ENCODE measurements around the gene PNMA6A. TPM values are rescaled to one million over a fixed set of nuclear protein-coding genes. Genes with fewer than 3 reads are reported as not detected.
A peak's percentile ranks its signal among the peaks of the same experiment; 100 is the strongest.
"Not testable (repeated sequence)": the region's sequence is repeated elsewhere in the genome, so short reads cannot be mapped to it uniquely, and the experiment has no call there.

The PNMA6A gene
- total RNA-seq, 8 experiments from 2014 or later = 2.0 to 11.0 (median 8.3) TPM

- no peak for ATAC-seq (replicated peaks in 6 of 8)
- peaks cover 4 to 7% of the 10 kb centered on the region in 2 donors for H3K4me1 ChIP-seq (replicated peaks in 1 of 2)
- no peak overlapping the region for H3K27ac ChIP-seq
- 100% methylated on average over 1 of the region's 18 CpGs; no CpG with 5 or more reads in 9 of the 10 experiments for whole genome bisulfite sequencing, 10 experiments
- in situ Hi-C loops (cut with MboI; ENCODE audit: low pct_unique_long_range_greater_than_20kb in 2 of 9, low sequenced_read_pairs in 9 of 9, unreplicated experiment in 9 of 9) = no loop called here
- no peak overlapping the region for H3K4me3 ChIP-seq
Measured at GRCh38 chrX:153059191-153060094, 12.8 kb upstream of the PNMA6A start.

GRCh38 chrX:153060095-153060445, 12.2 kb upstream of the PNMA6A start:
- in situ Hi-C loops (cut with MboI; ENCODE audit: low pct_unique_long_range_greater_than_20kb in 2 of 9, low sequenced_read_pairs in 9 of 9, unreplicated experiment in 9 of 9) = no loop called here
- WGBS, 10 experiments = 51% methylated on average over 8 of the region's 8 CpGs; no CpG with 5 or more reads in 9 of the 10 experiments
- H3K4me1 ChIP-seq (replicated peaks in 1 of 2) = peaks cover 4 to 7% of the 10 kb centered on the region in 2 donors
- H3K27ac ChIP-seq = no peak overlapping the region
- no peak for ATAC-seq (replicated peaks in 6 of 8)
- no peak overlapping the region for H3K4me3 ChIP-seq

- in situ Hi-C loops (cut with MboI; ENCODE audit: low pct_unique_long_range_greater_than_20kb in 2 of 9, low sequenced_read_pairs in 9 of 9, unreplicated experiment in 9 of 9) = no loop called here
- ATAC-seq (replicated peaks in 6 of 8) = peak in 2 of 8 experiments; percentile 46 to 59
- peaks cover 4 to 7% of the 10 kb centered on the region in 2 donors for H3K4me1 ChIP-seq (replicated peaks in 1 of 2)
- 0 to 67% (median 4%) methylated on average over 1 to 3 of the region's 3 CpGs; no CpG with 5 or more reads in 5 of the 10 experiments for WGBS, 10 experiments
- H3K4me3 ChIP-seq = no peak overlapping the region
- no peak overlapping the region for H3K27ac ChIP-seq
Measured at GRCh38 chrX:153061732-153062131, 10.5 kb upstream of the PNMA6A start.

DNA sequence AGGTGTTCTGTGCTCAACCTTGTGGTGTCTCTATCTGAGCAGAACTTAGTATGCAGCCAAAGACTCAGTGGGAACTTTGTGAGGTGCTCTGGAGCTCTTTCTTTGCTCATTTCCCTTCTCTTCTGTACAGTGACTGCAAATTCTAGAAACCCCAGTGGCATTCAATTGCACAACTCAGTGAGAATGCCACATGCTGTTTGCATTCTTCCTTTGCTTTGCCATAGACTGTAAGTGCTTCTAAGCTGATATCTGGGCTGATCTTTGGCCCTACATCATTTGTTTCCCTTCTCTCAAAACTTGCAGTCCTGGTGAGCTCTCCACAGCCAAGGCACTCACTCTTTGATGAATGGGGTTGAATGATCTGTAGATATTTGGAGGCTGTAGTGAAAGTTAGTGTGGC, 8.9 kb upstream of the PNMA6A start:
- no peak overlapping the region for H3K4me3 ChIP-seq
- no peaks in the 10 kb centered on the region for H3K4me1 ChIP-seq (replicated peaks in 1 of 2)
- ATAC-seq (replicated peaks in 6 of 8) = no peak
- in situ Hi-C loops (cut with MboI; ENCODE audit: low pct_unique_long_range_greater_than_20kb in 2 of 9, low sequenced_read_pairs in 9 of 9, unreplicated experiment in 9 of 9) = no loop called here
- no peak overlapping the region for H3K27ac ChIP-seq

DNA sequence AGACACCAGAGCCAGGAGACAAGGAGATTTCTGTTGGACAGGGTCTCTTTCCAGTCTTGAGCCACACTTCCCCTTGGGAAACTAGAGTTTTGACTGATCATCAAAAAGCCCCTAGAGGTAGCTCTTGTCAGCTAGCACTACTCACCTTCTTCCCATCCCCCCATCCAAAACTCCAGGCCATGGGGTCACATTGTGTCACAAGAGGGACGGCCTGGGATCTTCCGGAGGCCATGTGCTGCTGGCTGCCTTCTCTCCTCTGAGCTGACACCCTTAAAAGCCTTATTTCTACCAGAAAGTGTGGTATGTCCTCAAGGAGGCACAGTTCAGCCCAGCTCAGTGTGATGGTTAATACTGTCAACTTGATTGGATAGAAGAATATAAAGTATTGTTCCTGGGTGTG, 8.2 kb upstream of the PNMA6A start:
- no peak overlapping the region for H3K4me3 ChIP-seq
- no peak overlapping the region for H3K27ac ChIP-seq
- no peak for ATAC-seq (replicated peaks in 6 of 8)
- in situ Hi-C loops (cut with MboI; ENCODE audit: low pct_unique_long_range_greater_than_20kb in 2 of 9, low sequenced_read_pairs in 9 of 9, unreplicated experiment in 9 of 9) = no loop called here
- no peaks in the 10 kb centered on the region for H3K4me1 ChIP-seq (replicated peaks in 1 of 2)
- 43% methylated on average over 1 of the region's 2 CpGs; no CpG with 5 or more reads in 9 of the 10 experiments for WGBS, 10 experiments

DNA sequence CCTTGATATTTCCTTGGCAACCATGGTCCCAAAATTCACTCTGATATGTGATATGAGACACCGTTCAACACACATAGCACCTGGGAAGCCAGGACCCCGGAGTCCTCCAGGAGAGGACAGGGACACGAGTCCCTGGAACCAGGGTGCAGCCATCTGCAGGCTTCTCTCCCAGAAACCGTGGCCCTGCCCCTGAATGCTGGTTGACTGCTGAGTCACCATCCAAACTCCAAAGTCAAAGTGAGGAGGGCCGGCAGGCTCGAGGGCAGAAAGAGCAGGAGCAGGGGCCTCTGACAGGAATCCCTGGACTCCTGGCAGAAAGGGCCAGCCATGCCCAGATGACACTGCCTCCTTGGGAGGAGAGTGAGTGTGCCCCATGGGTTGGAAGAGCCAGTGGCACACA, 6.9 kb upstream of the PNMA6A start:
- Histone ChIP-seq H3K27ac (no peak overlapping the region), H3K4me3 (no peak overlapping the region), H3K4me1 (replicated peaks in 1 of 2) (no peaks in the 10 kb centered on the region)
- WGBS, 10 experiments = no CpG with 5 or more reads among the region's 6 CpGs
- peak in 2 of 8 experiments; percentile 44 to 50 for ATAC-seq (replicated peaks in 6 of 8)
- in situ Hi-C loops (cut with MboI; ENCODE audit: low pct_unique_long_range_greater_than_20kb in 2 of 9, low sequenced_read_pairs in 9 of 9, unreplicated experiment in 9 of 9) = no loop called here

GRCh38 chrX:153066402-153066801, 5.9 kb upstream of the PNMA6A start:
- H3K4me3 ChIP-seq; H3K27ac ChIP-seq; ATAC-seq (replicated peaks in 6 of 8); in situ Hi-C loops (cut with MboI; ENCODE audit: low pct_unique_long_range_greater_than_20kb in 2 of 9, low sequenced_read_pairs in 9 of 9, unreplicated experiment in 9 of 9); H3K4me1 ChIP-seq (replicated peaks in 1 of 2): not testable (repeated sequence)
- no CpG with 5 or more reads among the region's 12 CpGs for WGBS, 10 experiments

DNA sequence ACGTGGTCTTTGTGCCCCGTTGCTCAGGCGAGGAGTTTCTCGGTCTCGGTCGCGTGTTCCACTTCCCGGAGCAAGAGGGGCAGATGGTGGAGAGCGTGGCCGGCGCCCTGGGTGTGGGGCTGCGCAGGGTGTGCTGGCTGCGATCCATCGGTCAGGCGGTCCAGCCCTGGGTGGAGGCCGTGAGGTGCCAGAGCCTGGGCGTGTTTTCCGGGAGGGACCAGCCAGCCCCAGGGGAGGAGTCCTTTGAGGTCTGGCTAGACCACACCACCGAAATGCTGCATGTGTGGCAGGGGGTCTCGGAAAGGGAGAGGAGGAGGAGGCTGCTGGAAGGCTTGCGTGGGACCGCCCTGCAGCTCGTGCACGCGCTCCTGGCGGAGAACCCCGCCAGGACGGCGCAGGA, 1.1 kb downstream of the PNMA6A start:
- H3K27ac ChIP-seq; in situ Hi-C loops (cut with MboI; ENCODE audit: low pct_unique_long_range_greater_than_20kb in 2 of 9, low sequenced_read_pairs in 9 of 9, unreplicated experiment in 9 of 9); H3K4me3 ChIP-seq; ATAC-seq (replicated peaks in 6 of 8); H3K4me1 ChIP-seq (replicated peaks in 1 of 2): not testable (repeated sequence)
- no CpG with 5 or more reads among the region's 29 CpGs for WGBS, 10 experiments

GRCh38 chrX:153074262-153074899, 2.1 kb downstream of the PNMA6A start:
- in situ Hi-C loops (cut with MboI; ENCODE audit: low pct_unique_long_range_greater_than_20kb in 2 of 9, low sequenced_read_pairs in 9 of 9, unreplicated experiment in 9 of 9) = no loop called here
- H3K27ac ChIP-seq = no peak overlapping the region
- WGBS, 10 experiments = 54 to 80% (median 80%) methylated on average over 1 to 3 of the region's 24 CpGs; no CpG with 5 or more reads in 7 of the 10 experiments

DNA sequence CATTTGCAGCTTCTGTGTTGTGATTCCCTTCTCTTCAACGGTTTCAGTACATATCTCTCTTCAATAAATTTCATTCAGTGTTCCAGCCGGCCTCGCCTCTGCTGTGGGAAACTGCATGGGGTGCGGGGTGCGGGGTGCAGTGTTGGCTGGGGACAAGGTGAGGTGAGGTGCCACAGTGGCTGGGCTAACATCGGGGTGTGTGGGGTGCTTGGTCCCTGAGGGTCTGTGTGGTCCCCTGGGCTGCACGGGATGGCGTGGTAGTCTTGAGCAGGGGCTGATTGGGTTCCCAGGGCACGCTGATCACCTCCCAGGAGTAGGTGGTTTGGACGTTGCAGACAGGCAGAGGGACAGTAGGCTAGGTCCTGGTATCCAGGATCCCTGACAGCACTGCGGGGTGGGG, 2.7 kb downstream of the PNMA6A start:
- in situ Hi-C loops (cut with MboI; ENCODE audit: low pct_unique_long_range_greater_than_20kb in 2 of 9, low sequenced_read_pairs in 9 of 9, unreplicated experiment in 9 of 9) = no loop called here
- H3K4me1 ChIP-seq (replicated peaks in 1 of 2) = no peaks in the 10 kb centered on the region
- ATAC-seq (replicated peaks in 6 of 8) = no peak
- no peak overlapping the region for H3K4me3 ChIP-seq
- no CpG with 5 or more reads among the region's 11 CpGs for WGBS, 10 experiments
- H3K27ac ChIP-seq = no peak overlapping the region

More at GRCh38 chrX:153074262-153074899, 2.1 kb downstream of the PNMA6A start:
- Histone ChIP-seq H3K4me3 (no peak overlapping the region), H3K4me1 (replicated peaks in 1 of 2) (no peaks in the 10 kb centered on the region)
- no peak for ATAC-seq (replicated peaks in 6 of 8)

DNA sequence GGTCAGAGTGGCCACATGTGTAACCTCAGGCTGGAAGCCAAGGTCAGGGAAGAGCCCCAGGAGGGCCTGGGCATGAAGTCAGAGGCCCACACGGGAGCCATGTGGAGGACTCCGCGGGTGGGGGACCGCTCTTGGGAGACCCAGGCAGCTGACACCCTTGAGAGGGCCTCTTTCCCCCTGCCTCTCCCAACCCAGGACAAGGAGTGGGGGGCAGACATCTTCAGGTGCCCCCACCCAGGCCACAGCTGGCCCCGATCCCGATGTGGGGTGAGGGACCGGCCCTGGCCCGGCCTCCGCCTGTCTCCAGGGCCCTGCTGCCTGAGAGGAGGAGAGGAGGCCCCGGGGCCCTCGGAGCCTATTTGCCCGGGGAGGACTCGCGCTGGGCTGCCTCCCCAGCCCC, 3.1 kb downstream of the PNMA6A start:
- no peaks in the 10 kb centered on the region for H3K4me1 ChIP-seq (replicated peaks in 1 of 2)
- H3K27ac ChIP-seq = no peak overlapping the region
- WGBS, 10 experiments = no CpG with 5 or more reads among the region's 14 CpGs
- in situ Hi-C loops (cut with MboI; ENCODE audit: low pct_unique_long_range_greater_than_20kb in 2 of 9, low sequenced_read_pairs in 9 of 9, unreplicated experiment in 9 of 9) = no loop called here
- H3K4me3 ChIP-seq = no peak overlapping the region
- no peak for ATAC-seq (replicated peaks in 6 of 8)

- H3K4me3 ChIP-seq; H3K4me1 ChIP-seq (replicated peaks in 1 of 2); in situ Hi-C loops (cut with MboI; ENCODE audit: low pct_unique_long_range_greater_than_20kb in 2 of 9, low sequenced_read_pairs in 9 of 9, unreplicated experiment in 9 of 9); H3K27ac ChIP-seq: not testable (repeated sequence)
- no CpG with 5 or more reads among the region's 76 CpGs for WGBS, 10 experiments
- ATAC-seq (replicated peaks in 6 of 8) = peak; percentile 89 to 95 (median 93)
Measured at GRCh38 chrX:153077437-153078135, 5.3 kb downstream of the PNMA6A start.

GRCh38 chrX:153083238-153083923, 11.1 kb downstream of the PNMA6A start:
- H3K27ac ChIP-seq; H3K4me1 ChIP-seq (replicated peaks in 1 of 2); ATAC-seq (replicated peaks in 6 of 8); in situ Hi-C loops (cut with MboI; ENCODE audit: low pct_unique_long_range_greater_than_20kb in 2 of 9, low sequenced_read_pairs in 9 of 9, unreplicated experiment in 9 of 9); H3K4me3 ChIP-seq: not testable (repeated sequence)
- WGBS, 10 experiments = no CpG with 5 or more reads among the region's 23 CpGs

All from motor neuron (in vitro differentiated cells).